Type B pancreatic cell (in vitro differentiated cells): ENCODE measurements around the gene BANP. TPM values are rescaled to one million over a fixed set of nuclear protein-coding genes. Genes with fewer than 3 reads are reported as not detected.
"Not testable (repeated sequence)": the region's sequence is repeated elsewhere in the genome, so short reads cannot be mapped to it uniquely, and the experiment has no call there.

ENCODE experiments used
- DNase-seq: peaks from one replicate; pipeline ENCODE4 v3.0.0; 2021; ENCODE audit warnings: mixed read lengths; ENCODE audit not compliant: unreplicated experiment; ENCODE audit errors: extremely low spot score
- H3K27ac Mint-ChIP-seq: 2 replicates; pipeline ENCODE4 v1.8.0; 2021; ENCODE audit warnings: mild to moderate bottlenecking, mixed read lengths
- H3K27me3 Mint-ChIP-seq: 2 replicates; pipeline ENCODE4 v1.8.0; 2021; ENCODE audit warnings: mixed read lengths
- H3K36me3 Mint-ChIP-seq: 2 replicates; pipeline ENCODE4 v1.8.0; 2021; ENCODE audit warnings: mixed read lengths
- H3K4me1 Mint-ChIP-seq: one replicate; pipeline ENCODE4 v1.8.0; 2021; ENCODE audit warnings: mixed read lengths; ENCODE audit not compliant: unreplicated experiment
- H3K4me3 Mint-ChIP-seq: 2 replicates; pipeline ENCODE4 v1.8.0; 2021; ENCODE audit warnings: mild to moderate bottlenecking, mixed read lengths
- H3K9me3 Mint-ChIP-seq: 2 replicates; pipeline ENCODE4 v1.8.0; 2021; ENCODE audit warnings: mixed read lengths
- total RNA-seq: library from RNA; stranded (reverse); gene quantifications from 2 replicates; pipeline ENCODE4 v1.2.1, GENCODE V29; 2021; ENCODE audit warnings: low replicate concordance
- TF ChIP-seq, protein P1 (sequence below): fragments of 200-600 bp; sonication (generic); conservative IDR thresholded peaks from 2 replicates; pipeline ENCODE4 v1.5.0; 2021; ENCODE audit warnings: antibody characterized with exemption, mild to moderate bottlenecking

Gene BANP
- total RNA-seq, 1 donor from 2014 or later, result 36.9 TPM

DNA sequence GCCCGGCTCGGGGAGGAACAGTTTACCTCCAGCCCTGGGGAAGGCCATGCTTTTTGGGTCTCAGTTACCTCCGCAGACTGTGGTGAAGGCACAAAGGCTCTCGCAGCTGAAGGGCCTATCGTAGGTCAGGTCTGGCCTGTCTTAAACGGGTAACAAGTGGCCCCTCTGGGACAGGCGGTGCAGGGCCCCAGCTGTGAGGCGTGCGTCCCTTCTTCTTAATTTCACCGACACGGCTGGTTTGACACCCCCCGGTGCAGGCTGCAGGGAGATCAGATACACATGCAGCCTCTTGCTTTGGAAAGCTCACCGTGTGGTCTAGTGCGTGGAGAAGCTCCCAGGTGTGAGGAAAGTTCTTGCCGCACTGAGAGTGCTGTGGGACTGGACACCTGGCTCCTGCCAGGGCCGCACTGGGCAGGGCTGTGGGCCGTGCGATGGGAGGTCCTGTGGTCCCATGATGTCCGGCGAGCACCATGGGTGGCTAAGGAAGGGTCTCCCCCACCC is 162.4 kb downstream of the BANP start:
- TF ChIP-seq, protein P1, sequence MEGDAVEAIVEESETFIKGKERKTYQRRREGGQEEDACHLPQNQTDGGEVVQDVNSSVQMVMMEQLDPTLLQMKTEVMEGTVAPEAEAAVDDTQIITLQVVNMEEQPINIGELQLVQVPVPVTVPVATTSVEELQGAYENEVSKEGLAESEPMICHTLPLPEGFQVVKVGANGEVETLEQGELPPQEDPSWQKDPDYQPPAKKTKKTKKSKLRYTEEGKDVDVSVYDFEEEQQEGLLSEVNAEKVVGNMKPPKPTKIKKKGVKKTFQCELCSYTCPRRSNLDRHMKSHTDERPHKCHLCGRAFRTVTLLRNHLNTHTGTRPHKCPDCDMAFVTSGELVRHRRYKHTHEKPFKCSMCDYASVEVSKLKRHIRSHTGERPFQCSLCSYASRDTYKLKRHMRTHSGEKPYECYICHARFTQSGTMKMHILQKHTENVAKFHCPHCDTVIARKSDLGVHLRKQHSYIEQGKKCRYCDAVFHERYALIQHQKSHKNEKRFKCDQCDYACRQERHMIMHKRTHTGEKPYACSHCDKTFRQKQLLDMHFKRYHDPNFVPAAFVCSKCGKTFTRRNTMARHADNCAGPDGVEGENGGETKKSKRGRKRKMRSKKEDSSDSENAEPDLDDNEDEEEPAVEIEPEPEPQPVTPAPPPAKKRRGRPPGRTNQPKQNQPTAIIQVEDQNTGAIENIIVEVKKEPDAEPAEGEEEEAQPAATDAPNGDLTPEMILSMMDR, result no peak
- peaks cover 17% of the 10 kb centered on the region for H3K27me3 Mint-ChIP-seq
- H3K4me1 Mint-ChIP-seq, result peaks cover 5% of the 10 kb centered on the region
- no peaks in the 10 kb centered on the region for H3K36me3 Mint-ChIP-seq
- DNase-seq, result no peak
- no peak overlapping the region for H3K27ac Mint-ChIP-seq
- H3K4me3 Mint-ChIP-seq, result no peak overlapping the region
- H3K9me3 Mint-ChIP-seq, result no peaks in the 10 kb centered on the region

DNA sequence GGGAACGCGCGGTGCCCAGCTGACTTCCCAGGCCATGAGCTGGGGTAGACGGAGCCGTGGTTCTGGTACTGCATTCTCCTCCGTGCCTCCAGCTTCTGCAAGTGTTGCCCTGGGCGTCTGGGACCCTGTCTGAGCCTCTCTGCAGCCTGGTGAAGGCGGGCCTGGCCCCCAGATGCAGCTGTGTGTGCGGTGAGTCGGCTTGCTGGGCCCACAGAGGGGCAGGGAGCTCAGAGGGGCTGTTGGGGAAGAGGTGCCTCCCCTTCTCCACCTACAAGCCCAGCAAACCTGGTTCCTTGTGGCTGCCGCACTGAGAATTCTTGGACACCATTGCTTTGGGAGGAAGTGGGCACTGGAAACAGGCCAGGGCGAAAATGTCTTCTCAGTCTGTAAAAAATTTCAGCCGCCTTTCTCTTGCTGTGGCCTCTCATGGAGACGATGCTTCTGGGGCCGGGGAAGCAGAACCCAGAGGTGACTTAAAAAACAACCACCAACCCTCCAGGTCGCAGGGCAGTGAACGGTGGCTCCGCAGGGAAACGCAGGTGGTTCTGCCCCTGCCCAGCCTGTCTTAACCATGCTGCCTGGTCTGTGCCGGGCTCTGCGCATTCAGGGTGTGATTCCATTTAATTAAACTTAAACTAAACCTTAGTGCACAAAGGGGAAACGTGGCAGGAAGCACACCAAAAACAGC is 163.5 kb downstream of the BANP start:
- Mint-ChIP-seq H3K27me3 (peaks cover 23% of the 10 kb centered on the region), H3K4me1 (peaks cover 12% of the 10 kb centered on the region)
- not testable (repeated sequence) for H3K9me3 Mint-ChIP-seq, H3K36me3 Mint-ChIP-seq, H3K4me3 Mint-ChIP-seq, H3K27ac Mint-ChIP-seq, DNase-seq

DNA sequence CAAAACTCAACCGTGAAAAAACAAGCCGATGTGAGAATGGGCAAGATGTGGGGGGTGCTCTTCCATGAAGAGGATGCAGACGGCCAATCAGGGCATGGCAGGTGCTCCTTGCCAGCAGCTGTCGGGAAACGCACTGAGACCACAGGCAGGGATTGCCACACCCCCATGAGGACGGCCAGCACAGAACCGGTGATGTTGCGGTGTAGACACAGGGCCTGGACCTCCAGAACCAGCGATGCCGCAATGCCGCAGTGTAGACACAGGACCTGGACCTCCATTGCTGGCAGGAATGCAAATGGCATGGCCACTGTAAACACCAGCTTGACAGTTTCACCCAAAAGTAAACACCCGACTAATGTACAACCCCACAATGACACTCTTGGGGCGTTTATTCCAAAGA is 164.9 kb downstream of the BANP start:
- no peak overlapping the region for H3K27ac Mint-ChIP-seq
- TF ChIP-seq, protein P1, result no peak
- peaks cover 21% of the 10 kb centered on the region for H3K27me3 Mint-ChIP-seq
- no peaks in the 10 kb centered on the region for H3K9me3 Mint-ChIP-seq
- no peak overlapping the region for H3K4me3 Mint-ChIP-seq
- no peaks in the 10 kb centered on the region for H3K36me3 Mint-ChIP-seq
- H3K4me1 Mint-ChIP-seq, result peaks cover 12% of the 10 kb centered on the region
- DNase-seq, result no peak

DNA sequence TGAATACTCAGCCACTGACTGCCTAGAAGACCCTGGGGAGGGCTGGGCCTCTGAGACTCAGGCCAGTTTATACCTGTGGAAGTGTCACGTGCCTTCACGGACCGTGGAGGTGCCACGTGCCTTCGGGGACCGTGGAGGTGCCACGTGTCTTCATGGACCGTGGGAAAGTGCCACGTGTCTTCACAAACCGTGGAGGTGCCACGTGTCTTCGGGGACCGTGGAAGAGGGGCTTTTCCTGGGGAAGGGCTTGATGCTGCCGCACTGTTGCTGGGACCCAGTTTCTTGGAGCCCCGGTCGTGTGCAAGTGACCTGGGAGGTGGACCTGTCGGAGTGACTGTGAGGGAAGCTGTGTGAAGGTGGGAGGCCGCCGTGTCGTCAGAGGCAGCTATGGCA is 166.2 kb downstream of the BANP start:
- no peak for DNase-seq
- no peaks in the 10 kb centered on the region for H3K36me3 Mint-ChIP-seq
- no peak overlapping the region for H3K4me3 Mint-ChIP-seq
- TF ChIP-seq, protein P1, result no peak
- H3K27me3 Mint-ChIP-seq, result peaks cover 9% of the 10 kb centered on the region
- no peak overlapping the region for H3K27ac Mint-ChIP-seq
- H3K9me3 Mint-ChIP-seq, result no peaks in the 10 kb centered on the region
- peaks cover 12% of the 10 kb centered on the region for H3K4me1 Mint-ChIP-seq

DNA sequence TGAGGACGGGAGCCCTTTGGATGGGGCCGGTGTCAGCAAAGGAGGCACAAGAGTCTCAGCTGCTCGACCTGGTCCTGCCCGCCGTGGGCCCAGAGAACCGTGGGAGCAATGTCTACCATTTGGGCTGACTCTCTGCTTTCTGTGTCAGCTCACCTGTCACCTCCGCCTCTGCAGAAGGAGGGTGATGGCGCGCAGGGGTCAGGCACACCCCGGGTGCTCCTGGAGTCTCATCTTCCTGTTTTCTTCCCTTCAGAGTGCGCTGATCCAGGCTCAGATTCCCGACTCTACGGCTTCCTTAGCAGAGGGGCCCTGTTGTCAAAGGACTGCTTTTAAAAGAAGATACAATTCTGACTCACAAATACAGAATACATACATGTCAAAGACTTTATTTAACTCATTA is 167.1 kb downstream of the BANP start:
- peaks cover 12% of the 10 kb centered on the region for H3K4me1 Mint-ChIP-seq
- H3K4me3 Mint-ChIP-seq, result peak overlapping the region; percentile 32
- peaks cover 8% of the 10 kb centered on the region for H3K27me3 Mint-ChIP-seq
- H3K36me3 Mint-ChIP-seq, result no peaks in the 10 kb centered on the region
- peak overlapping the region; percentile 80 for H3K27ac Mint-ChIP-seq
- no peak for DNase-seq
- H3K9me3 Mint-ChIP-seq, result no peaks in the 10 kb centered on the region
- TF ChIP-seq, protein P1, result no peak

DNA sequence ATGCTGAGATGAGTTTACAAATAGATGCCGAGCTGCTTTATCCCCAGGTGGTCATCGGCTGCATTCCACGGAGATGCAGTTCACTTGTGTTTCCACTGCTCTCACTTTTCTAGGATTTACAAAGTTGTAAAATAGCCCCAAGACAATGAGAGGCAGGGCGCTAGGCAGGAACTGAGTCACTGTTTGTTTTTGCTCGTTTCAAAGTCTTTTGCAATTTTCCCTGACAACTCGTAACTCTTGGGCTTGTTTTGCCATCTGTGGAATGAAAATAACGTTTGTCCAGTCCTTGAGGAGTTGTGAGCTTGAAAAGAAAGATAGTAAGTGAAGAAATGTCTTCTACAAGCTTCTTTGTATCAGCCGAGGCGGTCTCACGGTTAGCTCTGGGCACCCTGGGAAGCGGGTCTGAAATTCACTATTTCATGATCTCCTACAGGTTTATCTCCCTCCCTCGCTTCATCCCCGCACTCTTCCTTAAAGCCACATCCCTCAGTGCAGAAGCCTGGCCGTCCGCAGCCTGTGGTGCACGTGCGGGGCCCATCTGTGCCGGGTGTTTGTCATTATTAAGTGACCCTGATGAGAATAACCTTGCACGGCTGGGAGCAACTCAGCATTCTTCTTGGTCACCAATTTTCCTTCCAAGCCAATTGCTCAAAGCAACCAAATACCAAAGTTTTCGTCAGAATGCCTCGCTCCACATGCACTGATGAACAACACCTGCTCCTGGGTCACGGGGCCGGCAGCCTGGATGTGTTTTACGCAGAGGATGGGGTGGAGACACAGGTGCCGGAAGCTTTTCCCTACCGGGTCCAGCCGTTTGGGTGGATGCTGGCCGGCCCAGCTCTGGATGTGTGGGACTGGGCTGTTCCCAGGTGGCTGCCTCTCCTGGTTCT is 167.9 kb downstream of the BANP start:
- Mint-ChIP-seq H3K4me1 (peaks cover 12% of the 10 kb centered on the region), H3K27ac (peak overlapping the region; percentile 80), H3K4me3 (peak overlapping the region; percentile 69)
- DNase-seq, H3K36me3 Mint-ChIP-seq, H3K27me3 Mint-ChIP-seq, H3K9me3 Mint-ChIP-seq: not testable (repeated sequence)

DNA sequence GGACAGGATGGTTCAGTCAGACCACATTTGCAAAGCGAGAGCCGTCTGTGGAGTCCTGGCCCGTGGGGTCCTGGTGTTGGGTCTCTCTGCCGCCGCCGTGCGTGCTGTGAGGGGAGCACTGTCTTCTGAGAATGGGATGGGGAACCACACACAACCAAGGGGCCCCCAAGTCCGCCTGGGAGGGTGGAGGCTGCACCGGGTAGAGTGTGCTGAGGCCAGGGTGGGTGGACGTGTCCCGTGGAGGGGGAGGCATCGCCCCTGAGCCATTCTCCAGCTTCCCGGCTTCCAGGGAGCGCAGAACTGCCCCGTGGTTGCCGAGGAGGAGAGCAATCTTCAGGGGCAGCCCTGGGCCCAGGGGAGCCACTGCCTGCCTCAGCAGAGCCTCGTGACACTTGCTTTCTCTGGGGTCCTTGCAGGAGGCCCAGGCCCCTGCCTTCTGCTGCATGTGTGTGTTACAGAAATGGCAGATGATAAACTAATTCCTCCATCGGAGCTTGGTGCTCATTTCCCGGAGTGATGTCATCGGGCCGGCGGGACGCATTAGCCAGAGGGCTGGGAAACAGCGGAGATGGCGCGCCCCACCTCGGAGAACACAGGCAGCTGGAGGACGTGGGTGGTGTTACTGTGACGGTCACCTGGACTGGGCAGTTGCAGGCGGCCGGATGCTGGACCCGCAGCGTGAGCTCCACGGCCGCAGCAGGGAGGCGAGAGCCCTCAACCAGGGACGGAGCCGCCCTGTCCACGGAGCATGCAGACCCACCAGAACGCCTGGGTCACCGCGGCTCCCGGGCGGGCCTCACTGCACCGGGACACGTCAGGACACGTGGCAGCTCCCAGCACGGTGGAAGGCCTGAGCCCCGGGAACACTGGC is 168.9 kb downstream of the BANP start:
- H3K27ac Mint-ChIP-seq, H3K27me3 Mint-ChIP-seq, H3K9me3 Mint-ChIP-seq, H3K4me3 Mint-ChIP-seq, H3K36me3 Mint-ChIP-seq, DNase-seq: not testable (repeated sequence)
- peaks cover 12% of the 10 kb centered on the region for H3K4me1 Mint-ChIP-seq
